Endothelial cell of umbilical vein (primary cell): Measurements from ENCODE around the gene TENM4. TPM values are rescaled to one million over a fixed set of nuclear protein-coding genes. Genes with fewer than 3 reads are reported as not detected.

Experiments
- BruUV-seq: library from RNA; stranded (reverse); fragments of 400-500 nt; replicated peaks from 2 replicates; lab custom pipeline; 2021; lab: Mats Ljungman, UMichigan
- CTCF ChIA-PET: fragments of 300-600, 350-600 bp; sonication (Branson Sonifier 250); formaldehyde crosslinking; loops from one replicate; lab custom pipeline; 2021; ENCODE audit warnings: antibody characterized with exemption, inconsistent platforms; lab: Charles Lee
- POLR2A ChIA-PET: fragments of 300-600, 350-600 bp; sonication (Branson Sonifier 250); formaldehyde crosslinking; loops from one replicate; lab custom pipeline; 2021; ENCODE audit warnings: antibody characterized with exemption, inconsistent platforms; lab: Charles Lee
- DNase-seq: peaks from one replicate; pipeline ENCODE4 v3.0.0-alpha.2; 2011; ENCODE audit warnings: low read depth, low spot score
- FAIRE-seq: peaks from 2 replicates; lab custom pipeline; 2011; peaks lifted over from hg19 to GRCh38; lab: Jason Lieb, UNC
- H2AFZ ChIP-seq: 2 replicates; pipeline ENCODE4 v1.6.0; 2012; ENCODE audit warnings: low read depth, low read length, control low read depth, inconsistent platforms
- H3K27ac ChIP-seq: 2 replicates; pipeline ENCODE4 v1.5.1; 2011; ENCODE audit warnings: low read depth, mild to moderate bottlenecking, control low read depth, low read length, moderate library complexity; ENCODE audit not compliant: insufficient read depth
- H3K27me3 ChIP-seq, 2 experiments: 2 replicates each; pipeline versions ENCODE4 v1.6.0 to v1.6.1; 2011; ENCODE audit warnings: low read length in 2 of 2, mixed read lengths in 1 of 2; ENCODE audit not compliant: control insufficient read depth in 2 of 2, insufficient read depth in 2 of 2
- H3K36me3 ChIP-seq, 2 experiments: 2 replicates in 1 of 2; 3 replicates in 1 of 2; pipeline ENCODE4 v1.5.1; 2011; ENCODE audit warnings: low read length in 2 of 2, mild to moderate bottlenecking in 1 of 2, moderate library complexity in 1 of 2; ENCODE audit not compliant: control insufficient read depth in 2 of 2, insufficient read depth in 2 of 2; ENCODE audit errors: extremely low read depth in 1 of 2
- H3K4me1 ChIP-seq: 3 replicates; pipeline ENCODE4 v1.5.1; 2011; ENCODE audit warnings: mild to moderate bottlenecking, low read length; ENCODE audit not compliant: control insufficient read depth, insufficient read depth; ENCODE audit errors: extremely low read depth
- H3K4me2 ChIP-seq: 2 replicates; pipeline ENCODE4 v1.6.1; 2011; ENCODE audit warnings: low read length, control low read depth, mixed read lengths; ENCODE audit not compliant: insufficient read depth
- H3K4me3 ChIP-seq, 3 experiments: fragments of 200-600 bp in 1 of 3; sonication (generic), shearing (Covaris generic) in 1 of 3; replicated peaks in 1 of 3; 2 replicates each; pipeline ENCODE4 v1.5.1; 2011 to 2016; ENCODE audit warnings: control low read depth in 3 of 3, low read length in 3 of 3, mild to moderate bottlenecking in 2 of 3, inconsistent platforms in 1 of 3, low read depth in 1 of 3, moderate library complexity in 1 of 3; ENCODE audit not compliant: insufficient read depth in 1 of 3
- H3K79me2 ChIP-seq: 2 replicates; pipeline ENCODE4 v1.6.0; 2012; ENCODE audit warnings: low read length, inconsistent platforms; ENCODE audit not compliant: control insufficient read depth, insufficient read depth
- H3K9ac ChIP-seq: replicated peaks from 2 replicates; pipeline ENCODE3; 2011; ENCODE audit warnings: low read length, control low read depth; ENCODE audit not compliant: insufficient read depth; ENCODE audit errors: extremely low read depth
- H3K9me1 ChIP-seq: replicated peaks from 3 replicates; pipeline ENCODE4 v1.6.0; 2011; ENCODE audit warnings: mild to moderate bottlenecking, low read length; ENCODE audit not compliant: control insufficient read depth, insufficient read depth; ENCODE audit errors: extremely low read depth
- H3K9me3 ChIP-seq: replicated peaks from 2 replicates; pipeline ENCODE4 v1.5.1; 2012; ENCODE audit warnings: low read length, inconsistent platforms; ENCODE audit not compliant: control insufficient read depth, insufficient read depth
- H4K20me1 ChIP-seq: replicated peaks from 2 replicates; pipeline ENCODE3; 2011; ENCODE audit warnings: mild to moderate bottlenecking, low read length; ENCODE audit not compliant: control insufficient read depth, insufficient read depth; ENCODE audit errors: extremely low read depth
- CTCF ChIP-seq, 2 donors: IDR thresholded peaks; 1 replicate in 1 of 2; 2 replicates in 1 of 2; pipeline ENCODE4 v1.5.1; 2011; ENCODE audit warnings: low read length in 2 of 2, mild to moderate bottlenecking in 2 of 2, moderate library complexity in 2 of 2, control low read depth in 1 of 2, inconsistent platforms in 1 of 2, low read depth in 1 of 2; ENCODE audit not compliant: insufficient read depth in 1 of 2; ENCODE audit errors: extremely low read depth in 1 of 2
- EZH2 ChIP-seq: IDR thresholded peaks from 2 replicates; pipeline ENCODE4 v1.6.1; 2012; ENCODE audit warnings: borderline replicate concordance, low read depth, mild to moderate bottlenecking, moderate library complexity, low read length, inconsistent platforms; ENCODE audit not compliant: severe bottlenecking
- FOS ChIP-seq: IDR thresholded peaks from 2 replicates; pipeline ENCODE4 v1.6.1; 2011; ENCODE audit warnings: mild to moderate bottlenecking, low read length, moderate library complexity, borderline replicate concordance; ENCODE audit not compliant: insufficient read depth
- JUN ChIP-seq: IDR thresholded peaks from 2 replicates; pipeline ENCODE4 v1.6.1; 2011; ENCODE audit warnings: borderline replicate concordance, low read depth; ENCODE audit not compliant: insufficient read length, insufficient read depth
- MAX ChIP-seq: IDR thresholded peaks from 2 replicates; pipeline ENCODE4 v1.6.1; 2011; ENCODE audit not compliant: insufficient read depth, insufficient read length
- MYC ChIP-seq: IDR thresholded peaks from one replicate; pipeline ENCODE4 v1.6.1; 2011; ENCODE audit warnings: mild to moderate bottlenecking, low read depth, low read length
- POLR2A ChIP-seq: IDR thresholded peaks from 2 replicates; pipeline ENCODE4 v1.6.1; 2012; ENCODE audit warnings: low read depth, mild to moderate bottlenecking, control low read depth, low read length
- dilution Hi-C: fragments of 300-500 bp; cut with MboI; formaldehyde crosslinking; loops from one replicate; pipeline ENCODE4 v1.15.0; 2019; ENCODE audit warnings: low sequenced_read_pairs; ENCODE audit not compliant: extremely low pct_ligation_motif_present
- intact Hi-C: fragments of 100-400 bp; cut with micrococcal nuclease; formaldehyde crosslinking; loops from one replicate; pipeline ENCODE4 v1.10.0; 2022
- polyA plus RNA-seq, 4 experiments: library from polyadenylated mRNA; depleted of rRNA in 3 of 4; stranded (reverse) in 3 of 4; unstranded in 1 of 4; fragments of >200 nt; gene quantifications; 2 replicates each; pipeline versions ENCODE4 v1.2.1 to v1.2.3, GENCODE V29; 2011 to 2012; ENCODE audit warnings: missing spikeins in 1 of 4
- total RNA-seq: library from RNA; stranded (reverse); gene quantifications from 2 replicates; pipeline ENCODE4 v1.2.3, GENCODE V29; 2021

Gene TENM4
- total and polyA plus RNA-seq, 2 donors (not counting 3 experiments of a cell fraction or from before 2014, with no cell fraction given) = 0.06 to 0.27 TPM

GRCh38 chr11:79352349-79352703 is 88.5 kb downstream of the TENM4 start:
- dilution Hi-C loops (no loop called here), intact Hi-C loops (no loop called here)
- Histone ChIP-seq H3K9me3 (no peaks in the 10 kb centered on the region), H3K36me3 (no peaks in the 10 kb centered on the region), H3K27me3 (no peaks in the 10 kb centered on the region), H4K20me1 (no peaks in the 10 kb centered on the region), H3K4me1 (no peaks in the 10 kb centered on the region), H2AFZ (no peak overlapping the region), H3K4me2 (no peak overlapping the region), H3K79me2 (no peaks in the 10 kb centered on the region), H3K4me3 (no peak overlapping the region), H3K9ac (no peak overlapping the region), H3K9me1 (no peaks in the 10 kb centered on the region), H3K27ac (no peak overlapping the region)
- no peak for DNase-seq
- POLR2A ChIA-PET = no interaction called here
- TF ChIP-seq MYC (no peak), EZH2 (no peak), FOS (no peak), MAX (no peak), CTCF (IDR thresholded peaks at IDR 0.05; ENCODE audit: extremely low read depth in 1 of 2, insufficient read depth in 1 of 2, low read depth in 1 of 2, low read length in 2 of 2) (no peak), POLR2A (no peak), JUN (no peak)
- no peak for FAIRE-seq
- CTCF ChIA-PET = no interaction called here
- no TSS peak for BruUV-seq
